Fibroblast of lung (primary cell): ENCODE measurements around the gene SORCS3.

ENCODE experiments used
- EZH2 ChIP-seq: IDR thresholded peaks from 2 replicates; pipeline ENCODE4 v1.5.1; 2012; ENCODE audit warnings: low read length, control low read depth, mild to moderate bottlenecking; ENCODE audit errors: missing control alignments
- TF ChIP-seq, protein P1 (sequence below), 2 donors: IDR thresholded peaks in 1 of 2; conservative IDR thresholded peaks in 1 of 2; 1 replicate in 1 of 2; 2 replicates in 1 of 2; pipeline ENCODE4 v1.5.1; 2011 to 2012; ENCODE audit warnings: low read length in 2 of 2, control low read depth in 1 of 2, inconsistent platforms in 1 of 2, low read depth in 1 of 2, mild to moderate bottlenecking in 1 of 2

DNA sequence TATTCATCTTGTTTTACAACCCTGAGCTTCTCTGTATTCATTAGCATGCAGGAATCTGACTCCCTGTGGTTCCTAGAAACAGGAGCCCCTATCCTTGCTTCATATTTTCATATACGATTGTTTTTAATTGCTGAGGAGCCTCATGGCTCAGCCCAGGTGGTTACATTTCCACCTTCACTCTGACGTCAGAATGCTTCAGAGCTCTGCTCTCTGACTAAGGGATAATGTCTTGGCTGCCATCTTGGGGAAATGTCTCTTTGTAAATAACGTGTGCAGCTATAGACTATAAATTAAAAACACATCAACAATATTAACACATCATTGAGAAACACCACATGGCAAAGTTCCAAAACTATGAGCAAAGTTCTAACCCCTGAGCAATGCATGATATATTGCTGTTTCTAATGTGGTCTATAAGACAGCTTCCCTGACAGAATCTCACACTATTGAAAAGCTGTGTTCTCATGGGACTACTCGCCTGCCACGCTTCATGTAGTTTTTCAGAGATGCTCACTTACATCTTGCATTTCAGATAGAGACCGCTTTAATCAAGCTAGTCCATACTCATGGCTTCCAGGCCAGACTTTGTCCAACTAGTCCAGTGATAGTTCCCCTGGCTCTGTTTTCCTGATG, 227.0 kb downstream of the SORCS3 start:
- TF ChIP-seq, protein P1, sequence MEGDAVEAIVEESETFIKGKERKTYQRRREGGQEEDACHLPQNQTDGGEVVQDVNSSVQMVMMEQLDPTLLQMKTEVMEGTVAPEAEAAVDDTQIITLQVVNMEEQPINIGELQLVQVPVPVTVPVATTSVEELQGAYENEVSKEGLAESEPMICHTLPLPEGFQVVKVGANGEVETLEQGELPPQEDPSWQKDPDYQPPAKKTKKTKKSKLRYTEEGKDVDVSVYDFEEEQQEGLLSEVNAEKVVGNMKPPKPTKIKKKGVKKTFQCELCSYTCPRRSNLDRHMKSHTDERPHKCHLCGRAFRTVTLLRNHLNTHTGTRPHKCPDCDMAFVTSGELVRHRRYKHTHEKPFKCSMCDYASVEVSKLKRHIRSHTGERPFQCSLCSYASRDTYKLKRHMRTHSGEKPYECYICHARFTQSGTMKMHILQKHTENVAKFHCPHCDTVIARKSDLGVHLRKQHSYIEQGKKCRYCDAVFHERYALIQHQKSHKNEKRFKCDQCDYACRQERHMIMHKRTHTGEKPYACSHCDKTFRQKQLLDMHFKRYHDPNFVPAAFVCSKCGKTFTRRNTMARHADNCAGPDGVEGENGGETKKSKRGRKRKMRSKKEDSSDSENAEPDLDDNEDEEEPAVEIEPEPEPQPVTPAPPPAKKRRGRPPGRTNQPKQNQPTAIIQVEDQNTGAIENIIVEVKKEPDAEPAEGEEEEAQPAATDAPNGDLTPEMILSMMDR (conservative IDR thresholded peaks at IDR 0.05 in 1 of 2, IDR thresholded peaks at IDR 0.05 in 1 of 2; ENCODE audit: low read depth in 1 of 2, low read length in 2 of 2), result no peak
- TF ChIP-seq EZH2, result no peak
